Measurements from ENCODE around the gene SPAG6.

DNA sequence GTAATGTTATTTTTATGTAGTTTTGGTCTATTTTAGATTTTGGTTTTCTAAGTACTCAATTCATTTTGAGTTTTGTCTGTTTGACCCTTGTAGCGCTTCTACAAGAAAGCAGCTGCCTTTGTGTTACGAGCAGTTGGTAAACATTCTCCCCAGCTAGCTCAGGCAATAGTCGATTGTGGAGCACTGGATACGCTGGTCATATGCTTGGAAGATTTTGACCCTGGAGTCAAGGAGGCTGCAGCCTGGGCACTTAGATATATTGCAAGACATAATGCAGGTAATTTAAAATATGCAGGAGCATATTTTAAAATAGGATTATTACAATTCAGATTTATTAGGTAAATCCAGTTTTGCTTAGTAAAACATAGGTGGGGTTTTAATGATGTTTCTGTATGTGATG is 23.1 kb downstream of the SPAG6 start:
- TF ChIP-seq, protein P1, sequence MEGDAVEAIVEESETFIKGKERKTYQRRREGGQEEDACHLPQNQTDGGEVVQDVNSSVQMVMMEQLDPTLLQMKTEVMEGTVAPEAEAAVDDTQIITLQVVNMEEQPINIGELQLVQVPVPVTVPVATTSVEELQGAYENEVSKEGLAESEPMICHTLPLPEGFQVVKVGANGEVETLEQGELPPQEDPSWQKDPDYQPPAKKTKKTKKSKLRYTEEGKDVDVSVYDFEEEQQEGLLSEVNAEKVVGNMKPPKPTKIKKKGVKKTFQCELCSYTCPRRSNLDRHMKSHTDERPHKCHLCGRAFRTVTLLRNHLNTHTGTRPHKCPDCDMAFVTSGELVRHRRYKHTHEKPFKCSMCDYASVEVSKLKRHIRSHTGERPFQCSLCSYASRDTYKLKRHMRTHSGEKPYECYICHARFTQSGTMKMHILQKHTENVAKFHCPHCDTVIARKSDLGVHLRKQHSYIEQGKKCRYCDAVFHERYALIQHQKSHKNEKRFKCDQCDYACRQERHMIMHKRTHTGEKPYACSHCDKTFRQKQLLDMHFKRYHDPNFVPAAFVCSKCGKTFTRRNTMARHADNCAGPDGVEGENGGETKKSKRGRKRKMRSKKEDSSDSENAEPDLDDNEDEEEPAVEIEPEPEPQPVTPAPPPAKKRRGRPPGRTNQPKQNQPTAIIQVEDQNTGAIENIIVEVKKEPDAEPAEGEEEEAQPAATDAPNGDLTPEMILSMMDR (IDR thresholded peaks at IDR 0.05; ENCODE audit: low read depth, low read length, missing input control), result no peak
- no peak for TF ChIP-seq TAF1 (conservative IDR thresholded peaks at IDR 0.05)
- TF ChIP-seq EGR1 (IDR thresholded peaks at IDR 0.05; ENCODE audit: low read depth in 2 of 2), result no peak
- no peak for TF ChIP-seq SP1 (IDR thresholded peaks at IDR 0.05)
- no peak for TF ChIP-seq GABPA (IDR thresholded peaks at IDR 0.05 in 1 of 2, conservative IDR thresholded peaks at IDR 0.05 in 1 of 2)
- no peak for TF ChIP-seq JUND (IDR thresholded peaks at IDR 0.05)
- TF ChIP-seq, protein P2, sequence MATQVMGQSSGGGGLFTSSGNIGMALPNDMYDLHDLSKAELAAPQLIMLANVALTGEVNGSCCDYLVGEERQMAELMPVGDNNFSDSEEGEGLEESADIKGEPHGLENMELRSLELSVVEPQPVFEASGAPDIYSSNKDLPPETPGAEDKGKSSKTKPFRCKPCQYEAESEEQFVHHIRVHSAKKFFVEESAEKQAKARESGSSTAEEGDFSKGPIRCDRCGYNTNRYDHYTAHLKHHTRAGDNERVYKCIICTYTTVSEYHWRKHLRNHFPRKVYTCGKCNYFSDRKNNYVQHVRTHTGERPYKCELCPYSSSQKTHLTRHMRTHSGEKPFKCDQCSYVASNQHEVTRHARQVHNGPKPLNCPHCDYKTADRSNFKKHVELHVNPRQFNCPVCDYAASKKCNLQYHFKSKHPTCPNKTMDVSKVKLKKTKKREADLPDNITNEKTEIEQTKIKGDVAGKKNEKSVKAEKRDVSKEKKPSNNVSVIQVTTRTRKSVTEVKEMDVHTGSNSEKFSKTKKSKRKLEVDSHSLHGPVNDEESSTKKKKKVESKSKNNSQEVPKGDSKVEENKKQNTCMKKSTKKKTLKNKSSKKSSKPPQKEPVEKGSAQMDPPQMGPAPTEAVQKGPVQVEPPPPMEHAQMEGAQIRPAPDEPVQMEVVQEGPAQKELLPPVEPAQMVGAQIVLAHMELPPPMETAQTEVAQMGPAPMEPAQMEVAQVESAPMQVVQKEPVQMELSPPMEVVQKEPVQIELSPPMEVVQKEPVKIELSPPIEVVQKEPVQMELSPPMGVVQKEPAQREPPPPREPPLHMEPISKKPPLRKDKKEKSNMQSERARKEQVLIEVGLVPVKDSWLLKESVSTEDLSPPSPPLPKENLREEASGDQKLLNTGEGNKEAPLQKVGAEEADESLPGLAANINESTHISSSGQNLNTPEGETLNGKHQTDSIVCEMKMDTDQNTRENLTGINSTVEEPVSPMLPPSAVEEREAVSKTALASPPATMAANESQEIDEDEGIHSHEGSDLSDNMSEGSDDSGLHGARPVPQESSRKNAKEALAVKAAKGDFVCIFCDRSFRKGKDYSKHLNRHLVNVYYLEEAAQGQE (IDR thresholded peaks at IDR 0.05), result no peak
- TF ChIP-seq RAD21 (IDR thresholded peaks at IDR 0.05), result no peak
- TF ChIP-seq, protein P3, sequence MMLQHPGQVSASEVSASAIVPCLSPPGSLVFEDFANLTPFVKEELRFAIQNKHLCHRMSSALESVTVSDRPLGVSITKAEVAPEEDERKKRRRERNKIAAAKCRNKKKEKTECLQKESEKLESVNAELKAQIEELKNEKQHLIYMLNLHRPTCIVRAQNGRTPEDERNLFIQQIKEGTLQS (IDR thresholded peaks at IDR 0.05), result no peak
- TF ChIP-seq YY1 (IDR thresholded peaks at IDR 0.05), result no peak
- TF ChIP-seq NR2F2 (IDR thresholded peaks at IDR 0.05), result no peak

Data from liver (tissue), 3 donors.